ENCODE results near the gene GINS2.

DNA sequence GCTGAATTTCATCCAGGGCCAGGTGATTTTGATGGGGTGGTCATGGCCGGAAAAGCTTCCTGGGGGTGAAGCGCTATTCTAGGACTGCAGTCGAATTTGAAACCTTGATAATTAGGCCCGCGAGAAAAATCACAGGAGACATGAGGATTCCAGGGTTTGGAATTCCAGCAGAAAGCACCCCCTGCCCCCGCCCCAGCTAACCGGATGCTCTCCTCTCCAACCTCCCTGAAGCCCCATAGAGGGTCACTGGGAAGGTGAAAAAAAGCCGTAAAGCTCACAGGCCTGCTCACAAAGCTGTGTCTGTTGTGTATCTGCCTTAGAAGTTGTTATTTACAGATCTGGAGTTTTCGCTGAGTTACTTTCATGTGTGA is 1.2 kb upstream of the GINS2 start:
- TF ChIP-seq, protein P1, sequence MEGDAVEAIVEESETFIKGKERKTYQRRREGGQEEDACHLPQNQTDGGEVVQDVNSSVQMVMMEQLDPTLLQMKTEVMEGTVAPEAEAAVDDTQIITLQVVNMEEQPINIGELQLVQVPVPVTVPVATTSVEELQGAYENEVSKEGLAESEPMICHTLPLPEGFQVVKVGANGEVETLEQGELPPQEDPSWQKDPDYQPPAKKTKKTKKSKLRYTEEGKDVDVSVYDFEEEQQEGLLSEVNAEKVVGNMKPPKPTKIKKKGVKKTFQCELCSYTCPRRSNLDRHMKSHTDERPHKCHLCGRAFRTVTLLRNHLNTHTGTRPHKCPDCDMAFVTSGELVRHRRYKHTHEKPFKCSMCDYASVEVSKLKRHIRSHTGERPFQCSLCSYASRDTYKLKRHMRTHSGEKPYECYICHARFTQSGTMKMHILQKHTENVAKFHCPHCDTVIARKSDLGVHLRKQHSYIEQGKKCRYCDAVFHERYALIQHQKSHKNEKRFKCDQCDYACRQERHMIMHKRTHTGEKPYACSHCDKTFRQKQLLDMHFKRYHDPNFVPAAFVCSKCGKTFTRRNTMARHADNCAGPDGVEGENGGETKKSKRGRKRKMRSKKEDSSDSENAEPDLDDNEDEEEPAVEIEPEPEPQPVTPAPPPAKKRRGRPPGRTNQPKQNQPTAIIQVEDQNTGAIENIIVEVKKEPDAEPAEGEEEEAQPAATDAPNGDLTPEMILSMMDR (IDR thresholded peaks at IDR 0.05; ENCODE audit: extremely low read depth in 1 of 2, insufficient read depth in 1 of 2, low read depth in 1 of 2, low read length in 2 of 2), result no peak
- no peak for TF ChIP-seq EZH2 (IDR thresholded peaks at IDR 0.05; ENCODE audit: borderline replicate concordance, low read depth, low read length, severe bottlenecking)
- no peak for TF ChIP-seq POLR2AphosphoS5 (IDR thresholded peaks at IDR 0.05; ENCODE audit: insufficient read depth, low read depth, low read length)

Measured in endothelial cell of umbilical vein (primary cell).